HepG2 (cell line): ENCODE measurements around the gene ITSN2. TPM values are rescaled to one million over a fixed set of nuclear protein-coding genes. Genes with fewer than 3 reads are reported as not detected.

Experiments
- ARID3A ChIP-seq: IDR thresholded peaks from 2 replicates; pipeline ENCODE4 v1.6.1; 2012; ENCODE audit warnings: low read depth, low read length, improper control_type of control experiment
- CENPT ChIP-seq: sonication (generic); formaldehyde crosslinking; IDR thresholded peaks from 2 replicates; pipeline ENCODE4 v1.8.0; 2022; ENCODE audit warnings: low read depth, mild to moderate bottlenecking, moderate library complexity, missing genetic modification reagents
- CENPX ChIP-seq: sonication (generic); formaldehyde crosslinking; IDR thresholded peaks from 2 replicates; pipeline ENCODE4 v1.9.0; 2021; ENCODE audit warnings: mild to moderate bottlenecking, missing genetic modification reagents, moderate library complexity
- FOXM1 ChIP-seq: sonication (generic); formaldehyde crosslinking; IDR thresholded peaks from 2 replicates; pipeline ENCODE4 v1.5.0; 2020; ENCODE audit warnings: missing genetic modification reagents
- MAX ChIP-seq: IDR thresholded peaks from 2 replicates; pipeline ENCODE4 v1.6.1; 2012; ENCODE audit warnings: inconsistent platforms
- PHF8 ChIP-seq: sonication (generic); formaldehyde crosslinking; IDR thresholded peaks from 2 replicates; pipeline ENCODE4 v1.5.0; 2020; ENCODE audit warnings: missing genetic modification reagents
- RFX5 ChIP-seq: IDR thresholded peaks from 2 replicates; pipeline ENCODE4 v1.6.1; 2011; ENCODE audit warnings: low read depth, low read length, improper control_type of control experiment
- SSRP1 ChIP-seq: IDR thresholded peaks from 2 replicates; pipeline ENCODE4 v1.6.1; 2016; ENCODE audit warnings: control low read depth
- ZNF326 ChIP-seq: sonication (generic); formaldehyde crosslinking; IDR thresholded peaks from 2 replicates; pipeline ENCODE4 v1.4.0; 2020; ENCODE audit warnings: missing genetic modification reagents, borderline replicate concordance
- ZNF562 ChIP-seq: sonication (generic); formaldehyde crosslinking; IDR thresholded peaks from 2 replicates; pipeline ENCODE4 v1.8.0; 2022; ENCODE audit warnings: missing genetic modification reagents, borderline replicate concordance
- ZNF574 ChIP-seq: sonication (generic); formaldehyde crosslinking; IDR thresholded peaks from 2 replicates; pipeline ENCODE4 v1.4.0; 2020; ENCODE audit warnings: missing genetic modification reagents
- ZNF616 ChIP-seq: sonication (generic); formaldehyde crosslinking; IDR thresholded peaks from 2 replicates; pipeline ENCODE4 v1.5.0; 2020; ENCODE audit warnings: low read depth, mild to moderate bottlenecking, missing genetic modification reagents
- ZNF644 ChIP-seq: IDR thresholded peaks from 2 replicates; pipeline ENCODE4 v1.6.1; 2016; ENCODE audit warnings: low read depth
- ZNF674 ChIP-seq: sonication (generic); formaldehyde crosslinking; IDR thresholded peaks from 2 replicates; pipeline ENCODE4 v1.5.0; 2020; ENCODE audit warnings: low read depth, mild to moderate bottlenecking, missing genetic modification reagents
- ZNF737 ChIP-seq: sonication (generic); formaldehyde crosslinking; IDR thresholded peaks from 2 replicates; pipeline ENCODE4 v1.5.0; 2020; ENCODE audit warnings: missing genetic modification reagents, mild to moderate bottlenecking, borderline replicate concordance
- polyA plus RNA-seq, 8 experiments: library from polyadenylated mRNA; depleted of rRNA in 3 of 8; stranded (reverse) in 7 of 8; unstranded in 1 of 8; fragments of >200 nt; fragmentation: Illumina TruSeq in 4 of 8; extraction: Trizol in 4 of 8; gene quantifications; 2 replicates each; pipeline versions ENCODE4 v1.2.1 to v1.2.3, GENCODE V29; 2011 to 2016; ENCODE audit warnings: low read depth in 4 of 8, missing spikeins in 1 of 8, mixed read lengths in 1 of 8; ENCODE audit not compliant: insufficient read depth in 1 of 8
- total RNA-seq, 5 experiments: library from RNA; depleted of rRNA; stranded (reverse); fragments of >200 nt; fragmentation: Illumina TruSeq; extraction: Trizol; gene quantifications; 2 replicates each; pipeline ENCODE4 v1.2.3, GENCODE V29; 2016; ENCODE audit warnings: low read depth in 1 of 5
- TF ChIP-seq, protein P1 (sequence below): sonication (generic); formaldehyde crosslinking; IDR thresholded peaks from 2 replicates; pipeline ENCODE4 v1.4.0; 2020; ENCODE audit warnings: missing genetic modification reagents
- TF ChIP-seq, protein P2 (sequence below): sonication (generic); formaldehyde crosslinking; IDR thresholded peaks from 2 replicates; pipeline ENCODE4 v1.5.1; 2020; ENCODE audit warnings: missing genetic modification reagents, mild to moderate bottlenecking, borderline replicate concordance
- TF ChIP-seq, protein P3 (sequence below): sonication (generic); formaldehyde crosslinking; IDR thresholded peaks from 2 replicates; pipeline ENCODE4 v1.5.0; 2020; ENCODE audit warnings: missing genetic modification reagents
- TF ChIP-seq, protein P4 (sequence below): sonication (generic); formaldehyde crosslinking; IDR thresholded peaks from 2 replicates; pipeline ENCODE4 v1.5.1; 2020; ENCODE audit warnings: missing genetic modification reagents, mild to moderate bottlenecking, borderline replicate concordance

ITSN2 gene
- total and polyA plus RNA-seq, 2 of the 13 experiments (the other 11 are each of a cell fraction or from before 2014, with no cell fraction given): 26.0 to 26.6 TPM

DNA sequence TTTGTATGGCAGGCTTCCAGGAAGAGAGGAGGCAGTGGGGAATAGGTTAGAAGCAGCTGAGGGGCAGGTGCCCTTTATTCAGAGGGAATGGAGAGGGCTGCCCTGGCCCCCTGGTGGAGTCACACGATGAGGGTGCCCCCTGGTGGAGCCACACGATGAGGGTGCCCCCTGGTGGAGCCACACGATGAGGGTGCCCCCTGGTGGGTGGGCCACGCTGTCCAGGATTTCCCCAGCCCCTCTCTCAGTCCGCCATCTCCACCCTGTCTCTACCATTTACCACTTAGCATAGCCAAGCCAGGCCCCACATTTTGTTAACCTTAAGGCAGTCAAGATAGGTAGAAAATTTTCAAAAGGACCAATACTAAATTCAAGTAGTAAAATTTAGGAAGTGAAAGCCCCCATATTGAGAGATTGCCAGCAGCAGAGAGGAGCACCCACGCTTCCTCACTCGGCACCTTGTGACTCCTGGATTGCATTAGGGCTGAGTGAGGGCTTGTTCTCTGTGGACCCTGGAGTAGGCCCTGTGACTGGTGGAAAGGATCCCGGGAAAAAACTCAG is 195.8 kb downstream of the ITSN2 start (continued):
- TF ChIP-seq, protein P1, sequence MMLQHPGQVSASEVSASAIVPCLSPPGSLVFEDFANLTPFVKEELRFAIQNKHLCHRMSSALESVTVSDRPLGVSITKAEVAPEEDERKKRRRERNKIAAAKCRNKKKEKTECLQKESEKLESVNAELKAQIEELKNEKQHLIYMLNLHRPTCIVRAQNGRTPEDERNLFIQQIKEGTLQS (CRISPR knock-in tag): no peak
- TF ChIP-seq, protein P2, sequence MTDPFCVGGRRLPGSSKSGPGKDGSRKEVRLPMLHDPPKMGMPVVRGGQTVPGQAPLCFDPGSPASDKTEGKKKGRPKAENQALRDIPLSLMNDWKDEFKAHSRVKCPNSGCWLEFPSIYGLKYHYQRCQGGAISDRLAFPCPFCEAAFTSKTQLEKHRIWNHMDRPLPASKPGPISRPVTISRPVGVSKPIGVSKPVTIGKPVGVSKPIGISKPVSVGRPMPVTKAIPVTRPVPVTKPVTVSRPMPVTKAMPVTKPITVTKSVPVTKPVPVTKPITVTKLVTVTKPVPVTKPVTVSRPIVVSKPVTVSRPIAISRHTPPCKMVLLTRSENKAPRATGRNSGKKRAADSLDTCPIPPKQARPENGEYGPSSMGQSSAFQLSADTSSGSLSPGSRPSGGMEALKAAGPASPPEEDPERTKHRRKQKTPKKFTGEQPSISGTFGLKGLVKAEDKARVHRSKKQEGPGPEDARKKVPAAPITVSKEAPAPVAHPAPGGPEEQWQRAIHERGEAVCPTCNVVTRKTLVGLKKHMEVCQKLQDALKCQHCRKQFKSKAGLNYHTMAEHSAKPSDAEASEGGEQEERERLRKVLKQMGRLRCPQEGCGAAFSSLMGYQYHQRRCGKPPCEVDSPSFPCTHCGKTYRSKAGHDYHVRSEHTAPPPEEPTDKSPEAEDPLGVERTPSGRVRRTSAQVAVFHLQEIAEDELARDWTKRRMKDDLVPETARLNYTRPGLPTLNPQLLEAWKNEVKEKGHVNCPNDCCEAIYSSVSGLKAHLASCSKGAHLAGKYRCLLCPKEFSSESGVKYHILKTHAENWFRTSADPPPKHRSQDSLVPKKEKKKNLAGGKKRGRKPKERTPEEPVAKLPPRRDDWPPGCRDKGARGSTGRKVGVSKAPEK (CRISPR knock-in tag): no peak
- TF ChIP-seq ZNF674: no peak
- TF ChIP-seq ZNF644: 0 out of 2 replicates have a peak, but pooled peaks have one; percentile 40
- TF ChIP-seq ZNF562 (CRISPR knock-in tag): no peak
- TF ChIP-seq, protein P3, sequence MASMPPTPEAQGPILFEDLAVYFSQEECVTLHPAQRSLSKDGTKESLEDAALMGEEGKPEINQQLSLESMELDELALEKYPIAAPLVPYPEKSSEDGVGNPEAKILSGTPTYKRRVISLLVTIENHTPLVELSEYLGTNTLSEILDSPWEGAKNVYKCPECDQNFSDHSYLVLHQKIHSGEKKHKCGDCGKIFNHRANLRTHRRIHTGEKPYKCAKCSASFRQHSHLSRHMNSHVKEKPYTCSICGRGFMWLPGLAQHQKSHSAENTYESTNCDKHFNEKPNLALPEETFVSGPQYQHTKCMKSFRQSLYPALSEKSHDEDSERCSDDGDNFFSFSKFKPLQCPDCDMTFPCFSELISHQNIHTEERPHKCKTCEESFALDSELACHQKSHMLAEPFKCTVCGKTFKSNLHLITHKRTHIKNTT (CRISPR knock-in tag): no peak
- TF ChIP-seq FOXM1 (CRISPR knock-in tag): no peak
- TF ChIP-seq ZNF616 (CRISPR knock-in tag): no peak
- TF ChIP-seq SSRP1 (CRISPR knock-in tag): no peak
- TF ChIP-seq ZNF326 (CRISPR knock-in tag): no peak
- no peak for TF ChIP-seq CENPT
- TF ChIP-seq, protein P4, sequence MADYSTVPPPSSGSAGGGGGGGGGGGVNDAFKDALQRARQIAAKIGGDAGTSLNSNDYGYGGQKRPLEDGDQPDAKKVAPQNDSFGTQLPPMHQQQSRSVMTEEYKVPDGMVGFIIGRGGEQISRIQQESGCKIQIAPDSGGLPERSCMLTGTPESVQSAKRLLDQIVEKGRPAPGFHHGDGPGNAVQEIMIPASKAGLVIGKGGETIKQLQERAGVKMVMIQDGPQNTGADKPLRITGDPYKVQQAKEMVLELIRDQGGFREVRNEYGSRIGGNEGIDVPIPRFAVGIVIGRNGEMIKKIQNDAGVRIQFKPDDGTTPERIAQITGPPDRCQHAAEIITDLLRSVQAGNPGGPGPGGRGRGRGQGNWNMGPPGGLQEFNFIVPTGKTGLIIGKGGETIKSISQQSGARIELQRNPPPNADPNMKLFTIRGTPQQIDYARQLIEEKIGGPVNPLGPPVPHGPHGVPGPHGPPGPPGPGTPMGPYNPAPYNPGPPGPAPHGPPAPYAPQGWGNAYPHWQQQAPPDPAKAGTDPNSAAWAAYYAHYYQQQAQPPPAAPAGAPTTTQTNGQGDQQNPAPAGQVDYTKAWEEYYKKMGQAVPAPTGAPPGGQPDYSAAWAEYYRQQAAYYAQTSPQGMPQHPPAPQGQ: no peak
- peak; percentile 79 for TF ChIP-seq ZNF574 (CRISPR knock-in tag)
- TF ChIP-seq ARID3A: peak; percentile 19; the same call in 1 of the 2 replicates
- TF ChIP-seq ZNF737 (CRISPR knock-in tag): no peak
- no peak for TF ChIP-seq CENPX (CRISPR knock-in tag)
- TF ChIP-seq RFX5: peak; percentile 14; the same call in 1 of the 2 replicates
- no peak for TF ChIP-seq PHF8 (CRISPR knock-in tag)
- no peak for TF ChIP-seq MAX
